Non-pigmented ciliary epithelial cell (primary cell): ENCODE data around the gene DEGS1.

Experiments used
- DNase-seq: peaks from one replicate; pipeline ENCODE4 v3.0.0-alpha.2; 2010; ENCODE audit warnings: low read depth

DEGS1 gene

DNA sequence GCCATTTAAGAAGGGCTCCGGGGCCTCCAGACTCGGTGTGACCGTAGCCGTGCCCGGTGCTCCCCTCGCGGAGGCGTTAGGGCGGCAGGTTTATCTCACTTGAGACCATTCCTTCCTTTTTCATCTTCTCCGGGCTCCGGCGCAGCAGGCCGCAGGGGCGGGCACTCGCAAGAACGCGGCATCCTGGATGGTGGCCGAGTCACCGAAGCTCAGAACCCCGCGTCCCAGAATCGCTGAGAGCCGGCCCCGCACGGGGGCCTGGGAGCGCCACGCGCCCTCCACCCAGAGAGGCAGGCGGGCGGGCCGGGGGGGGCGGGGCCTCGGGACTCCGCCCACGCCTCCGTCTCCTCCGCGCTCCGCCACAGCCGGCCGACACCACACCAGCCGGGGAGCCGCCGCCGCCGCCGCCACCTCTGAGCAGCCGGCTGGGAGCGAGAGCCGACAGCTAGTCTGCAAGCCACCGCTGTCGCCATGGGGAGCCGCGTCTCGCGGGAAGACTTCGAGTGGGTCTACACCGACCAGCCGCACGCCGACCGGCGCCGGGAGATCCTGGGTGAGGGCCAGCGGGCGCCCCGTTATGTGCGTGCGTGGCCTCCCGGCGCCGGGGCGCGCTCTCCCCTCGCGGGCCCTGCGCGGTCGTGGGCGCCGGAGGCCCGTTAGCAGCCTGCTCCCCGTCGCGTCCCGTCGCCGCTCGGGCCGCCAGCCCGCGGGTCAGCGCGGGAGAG lies at the start of gene DEGS1:
DEGS1 (plus strand) TSS at position 375 of the 725 bp plus-strand sequence; CDS start at position 472, 97 bp downstream.
- no peak for DNase-seq

DNA sequence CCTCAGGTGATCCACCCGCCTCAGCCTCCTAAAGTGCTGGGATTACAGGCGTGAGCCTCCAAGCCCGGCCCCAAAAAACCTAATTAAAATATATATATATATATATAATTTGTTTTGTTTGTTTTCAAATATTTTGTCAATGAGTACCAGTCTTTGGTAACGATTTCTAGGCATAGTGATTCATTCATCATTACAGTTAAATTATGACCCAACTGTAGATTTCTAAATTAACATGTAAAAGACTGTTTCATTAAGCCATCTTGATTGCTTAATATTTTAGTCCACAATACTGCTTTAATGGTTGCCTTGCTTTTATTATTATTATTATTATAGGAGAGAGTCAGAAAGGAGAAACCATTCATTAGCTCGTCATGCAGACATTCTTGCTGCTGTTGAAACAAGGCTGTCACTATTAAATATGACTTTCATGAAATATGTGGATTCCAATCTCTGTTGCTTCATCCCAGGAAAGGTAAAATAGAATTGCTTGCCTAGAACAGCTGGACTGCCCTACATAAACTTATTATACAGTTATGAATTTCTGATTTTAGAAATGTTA lies 49.2 kb upstream of the DEGS1 start:
- no peak for DNase-seq

DNA sequence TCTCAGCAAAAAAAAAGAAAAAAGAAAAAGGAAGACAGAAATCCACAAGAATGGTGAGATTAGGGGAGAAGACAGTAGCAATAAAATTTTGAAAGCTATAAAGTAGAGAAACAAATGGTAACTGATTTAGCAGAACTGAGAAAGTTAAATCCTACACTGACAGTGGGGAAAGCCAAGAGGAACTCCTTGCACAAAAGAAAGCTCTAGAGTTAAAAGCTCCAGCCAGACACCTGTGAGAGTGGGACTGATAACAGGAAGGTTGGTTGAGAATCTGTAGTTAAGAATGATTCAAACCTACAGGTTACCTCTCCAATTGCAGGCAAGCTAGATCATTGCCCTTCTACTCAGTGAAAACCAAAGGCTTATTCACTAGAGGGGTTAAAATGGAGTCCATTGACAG lies 45.5 kb upstream of the DEGS1 start:
- DNase-seq, result no peak

DNA sequence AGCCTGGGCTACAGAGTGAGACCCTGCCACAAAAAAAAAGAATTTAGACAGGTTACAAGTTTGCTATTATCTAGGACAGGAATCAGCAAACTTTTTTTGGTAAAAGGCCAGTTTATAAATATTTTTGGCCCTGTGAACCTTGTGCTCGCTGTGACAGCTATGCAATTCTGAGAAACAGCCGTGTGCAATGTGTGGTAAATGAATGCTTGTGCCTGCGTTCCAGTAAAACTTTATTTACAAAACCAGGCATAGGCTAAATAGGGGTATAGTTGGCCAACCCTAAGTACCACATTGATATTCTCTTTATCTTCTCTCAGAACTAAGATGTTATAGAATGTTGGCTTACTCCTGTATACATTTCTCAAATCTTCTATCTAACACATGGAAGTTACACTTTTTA lies 44.8 kb upstream of the DEGS1 start:
- DNase-seq, result no peak

- DNase-seq, result no peak
These were observed 41.3 kb upstream of the DEGS1 start for GRCh38 chr1:224141693-224142092.

GRCh38 chr1:224149709-224150108 lies 33.3 kb upstream of the DEGS1 start:
- no peak for DNase-seq

- DNase-seq, result no peak
These were observed 31.9 kb upstream of the DEGS1 start for GRCh38 chr1:224151117-224151516.

DNA sequence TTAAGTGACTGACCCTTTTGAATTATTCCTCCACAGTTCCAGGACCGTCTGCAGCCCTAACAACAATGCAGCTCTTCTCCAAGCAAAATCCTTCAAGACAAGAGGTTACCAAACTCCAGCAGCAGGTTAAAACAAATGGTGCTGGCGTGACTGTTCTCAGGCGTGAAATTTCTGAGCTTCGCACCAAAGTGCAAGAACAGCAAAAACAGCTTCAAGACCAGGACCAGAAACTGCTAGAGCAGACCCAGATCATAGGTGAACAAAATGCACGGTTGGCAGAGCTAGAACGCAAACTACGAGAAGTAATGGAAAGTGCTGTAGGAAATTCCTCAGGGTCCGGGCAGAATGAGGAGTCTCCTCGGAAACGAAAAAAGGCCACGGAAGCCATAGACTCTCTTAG lies 25.7 kb upstream of the DEGS1 start:
- DNase-seq, result no peak

DNA sequence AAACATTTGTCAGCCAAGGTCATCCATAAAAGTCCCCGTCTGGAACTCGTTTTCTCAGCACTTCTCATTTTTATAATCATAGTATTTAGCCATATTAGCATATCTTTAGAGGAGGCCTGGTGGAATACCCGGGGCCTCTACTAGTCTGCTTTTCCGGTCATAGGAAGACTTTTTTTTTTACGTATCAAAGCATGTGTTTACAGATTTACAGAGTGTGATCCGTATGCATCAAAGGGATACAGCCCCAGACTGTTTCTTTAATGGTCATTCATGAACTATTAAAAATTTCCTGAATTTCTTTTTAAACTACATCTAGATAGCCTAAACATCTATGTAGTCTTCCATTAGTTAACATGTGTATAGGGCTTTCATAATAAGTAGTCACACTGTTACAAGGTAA lies 23.5 kb upstream of the DEGS1 start:
- DNase-seq, result no peak

- no peak for DNase-seq
These were observed 22.8 kb upstream of the DEGS1 start for GRCh38 chr1:224160171-224160682.

GRCh38 chr1:224162768-224163167 lies 20.3 kb upstream of the DEGS1 start:
- DNase-seq, result no peak

DNA sequence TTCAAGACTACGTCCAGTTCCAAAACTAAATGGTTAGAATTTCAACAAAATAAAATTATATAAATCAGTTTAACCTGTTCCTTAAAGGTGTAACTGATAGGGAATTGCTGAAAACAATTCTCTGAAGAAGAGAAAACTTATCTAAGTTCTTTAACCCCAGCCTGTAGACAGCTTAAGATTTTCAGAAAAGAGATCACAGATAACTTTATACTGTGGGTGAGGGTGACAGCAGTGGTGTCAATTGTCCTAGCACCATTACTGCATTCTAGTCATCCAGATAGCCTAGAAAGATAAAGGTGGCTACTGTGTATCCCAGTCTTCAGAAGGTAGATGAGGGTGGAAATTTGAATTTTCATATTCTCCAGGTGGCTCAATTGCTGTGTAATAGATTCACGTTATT lies 19.7 kb upstream of the DEGS1 start:
- no peak for DNase-seq

GRCh38 chr1:224168859-224169380 lies 14.1 kb upstream of the DEGS1 start:
- DNase-seq, result peak; percentile 66

DNA sequence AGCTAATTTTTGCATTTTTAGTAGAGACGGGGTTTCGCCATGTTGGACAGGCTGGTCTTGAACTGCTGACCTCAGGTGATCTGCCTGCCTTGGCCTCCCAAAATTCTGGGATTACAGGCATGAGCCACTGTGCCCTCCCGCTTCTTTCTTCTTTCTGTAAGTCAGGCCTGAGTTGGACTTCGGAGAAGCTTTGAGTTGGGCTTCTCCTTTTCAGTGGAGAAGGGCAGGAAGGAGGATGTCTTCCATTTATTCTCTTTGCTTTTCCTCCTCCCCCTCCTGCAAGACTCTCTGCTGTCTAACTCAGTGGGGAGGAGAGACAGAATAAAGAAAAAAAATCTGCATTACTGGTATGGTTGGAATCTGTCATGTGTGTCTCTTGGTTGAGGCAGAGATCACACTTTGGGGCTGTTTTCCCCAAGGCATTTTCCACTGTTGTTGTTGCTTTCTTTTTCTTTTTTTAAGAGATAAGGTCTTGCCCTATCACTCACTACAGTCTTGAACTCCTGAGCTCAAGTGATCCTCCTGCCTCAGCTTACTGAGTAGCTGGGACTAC lies 13.2 kb upstream of the DEGS1 start:
- no peak for DNase-seq

DNA sequence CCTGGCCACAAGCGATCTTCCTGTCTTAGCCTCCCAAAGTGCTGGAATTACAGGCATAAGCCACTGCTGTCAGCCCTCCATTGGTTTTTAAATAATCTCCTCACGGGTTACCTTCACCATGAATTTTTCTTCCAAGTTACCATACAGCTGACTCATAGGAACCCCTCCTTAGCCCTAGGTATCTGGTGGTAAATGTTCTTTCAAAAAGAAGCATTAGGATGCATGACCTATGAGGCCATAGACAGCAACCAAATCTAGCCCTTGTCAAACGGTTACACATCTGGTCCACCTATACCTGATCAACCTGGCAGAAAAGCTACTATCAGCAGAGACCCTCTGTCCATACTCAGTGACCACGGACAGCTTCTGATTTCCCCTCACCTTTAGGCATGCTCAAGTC lies 12.7 kb upstream of the DEGS1 start:
- no peak for DNase-seq

DNA sequence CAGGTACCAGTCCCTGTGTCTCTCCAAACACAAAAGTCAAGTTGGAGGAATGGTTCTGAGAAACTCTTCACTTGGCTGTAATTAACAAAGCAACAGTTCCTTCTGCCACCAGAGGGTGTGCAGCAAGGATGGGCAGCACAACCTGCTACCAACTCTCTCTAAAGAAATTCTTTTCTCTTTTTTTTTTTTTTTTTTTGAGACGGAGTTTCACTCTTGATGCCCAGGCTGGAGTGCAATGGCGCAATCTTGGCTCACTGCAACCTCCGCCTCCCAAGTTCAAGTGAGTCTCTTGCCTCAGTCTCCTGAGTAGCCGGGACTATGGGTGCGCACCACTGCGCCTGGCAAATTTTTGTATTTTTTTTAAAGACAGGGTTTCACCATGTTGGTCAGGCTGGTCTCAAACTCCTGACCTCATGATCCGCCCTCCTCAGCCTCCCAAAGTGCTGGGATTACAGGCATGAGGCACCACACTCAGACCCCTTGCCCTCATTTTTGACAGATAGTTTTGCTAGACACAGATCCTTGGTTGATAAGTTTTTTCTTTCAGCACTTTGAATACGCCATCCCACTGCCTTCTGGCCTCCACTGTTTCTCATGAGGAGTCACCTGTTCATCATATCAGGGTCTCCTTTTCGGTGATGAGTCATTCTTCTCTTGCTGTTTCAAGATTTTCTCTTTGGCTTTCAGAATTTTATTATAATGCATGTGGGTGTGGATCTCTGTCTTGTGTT lies 12.1 kb upstream of the DEGS1 start:
- no peak for DNase-seq

DNA sequence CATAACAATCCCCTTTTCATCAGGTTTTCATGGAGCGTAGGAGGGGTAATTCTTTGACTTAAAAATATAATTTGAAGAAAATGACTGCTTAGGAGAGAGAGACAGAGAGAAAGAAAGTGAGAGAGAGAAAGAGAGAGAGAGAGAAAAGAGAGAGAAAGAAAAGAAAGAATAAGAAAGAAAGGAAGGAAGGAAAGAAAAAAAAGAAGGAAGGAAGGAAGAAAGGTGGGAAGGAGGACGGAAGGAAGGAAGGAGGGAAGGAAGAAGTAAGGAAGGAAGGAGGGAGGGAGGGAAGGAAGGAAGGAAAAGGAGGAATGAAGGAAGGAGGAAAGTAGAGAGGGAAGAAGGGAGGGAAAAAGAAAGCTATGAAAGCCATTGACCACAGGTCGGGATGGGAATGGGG lies 10.8 kb upstream of the DEGS1 start:
- no peak for DNase-seq

GRCh38 chr1:224173523-224173922 lies 9.5 kb upstream of the DEGS1 start:
- no peak for DNase-seq

- DNase-seq, result no peak
These were observed 7.4 kb upstream of the DEGS1 start for GRCh38 chr1:224175617-224176016.

DNA sequence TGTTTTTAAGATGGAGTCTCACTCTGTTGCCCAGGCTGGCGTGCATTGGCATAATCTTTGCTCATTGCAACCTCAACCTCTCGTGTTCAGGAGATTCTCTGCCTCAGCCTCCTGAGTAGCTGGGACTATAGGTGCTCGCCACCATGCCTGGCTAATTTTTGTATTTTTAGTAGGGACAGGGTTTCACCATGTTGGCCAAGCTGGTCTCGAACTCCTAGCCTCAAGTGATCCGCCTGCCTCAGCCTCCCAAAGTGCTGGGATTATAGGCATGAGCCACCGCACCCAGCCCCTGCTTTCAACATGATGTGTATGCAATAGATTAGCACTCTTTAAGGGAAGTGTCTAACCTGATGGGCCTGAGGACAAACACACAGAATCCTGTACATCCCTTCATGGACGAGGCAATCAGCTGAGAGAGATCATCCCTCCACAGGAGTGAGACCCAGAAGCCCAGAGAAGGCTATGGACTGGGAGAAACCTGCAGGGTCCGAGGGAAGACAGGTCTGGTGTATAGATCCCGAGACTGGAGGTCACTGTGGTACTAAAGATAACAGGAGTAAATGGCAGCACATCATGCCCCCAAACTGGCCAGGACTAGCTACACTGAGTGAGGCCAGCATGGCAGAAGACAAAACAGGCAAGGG lies 5.6 kb upstream of the DEGS1 start:
- DNase-seq, result no peak

GRCh38 chr1:224178894-224179293 lies 4.1 kb upstream of the DEGS1 start:
- DNase-seq, result no peak

DNA sequence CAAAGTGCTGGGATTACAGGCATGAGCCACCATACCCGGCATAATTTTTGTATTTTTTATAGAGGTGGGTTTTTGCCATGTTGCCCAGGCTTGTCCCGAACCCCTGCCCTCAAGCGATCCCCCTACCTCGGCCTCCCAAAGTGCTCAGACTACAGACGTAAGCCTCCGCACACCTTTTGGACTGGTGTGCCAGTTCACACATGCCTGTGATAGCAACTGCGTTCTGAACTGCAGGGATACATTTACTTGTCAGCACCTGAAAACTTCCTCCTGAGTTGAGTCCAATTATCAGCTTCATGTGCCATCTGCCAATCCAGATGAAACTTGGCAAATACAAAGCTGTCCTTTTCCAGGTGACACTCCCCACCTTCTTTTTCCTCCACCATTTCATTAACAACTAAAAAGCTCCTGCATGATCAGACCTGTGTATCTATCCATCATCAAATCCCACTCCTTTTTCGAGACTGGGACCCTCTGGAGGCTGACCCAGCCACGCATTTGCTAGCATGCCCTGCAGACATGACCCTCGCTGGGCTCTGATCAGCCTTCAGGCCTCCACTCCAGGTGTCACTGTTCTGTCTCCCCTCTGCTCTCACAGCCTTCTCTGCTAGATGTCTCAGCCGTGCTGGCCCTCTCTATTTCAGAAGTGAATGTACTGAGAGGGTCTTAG lies 2.1 kb upstream of the DEGS1 start:
- no peak for DNase-seq
